Transverse colon (tissue), 4 donors: Measurements from ENCODE around the gene ONECUT1. TPM values are rescaled to one million over a fixed set of nuclear protein-coding genes. Genes with fewer than 3 reads are reported as not detected.

ENCODE experiments used
- DNase-seq: peaks from one replicate; pipeline ENCODE4 v3.0.0-alpha.2; 2019
- H3K27ac ChIP-seq, 4 donors: fragments of 200-600 bp; sonication (generic); 2 replicates each; pipeline ENCODE4 v1.5.1; 2016 to 2018; ENCODE audit warnings: inconsistent platforms in 4 of 4
- H3K27me3 ChIP-seq: fragments of 200-600 bp; sonication (generic); 2 replicates; pipeline ENCODE4 v1.5.1; 2017; ENCODE audit warnings: inconsistent platforms
- H3K36me3 ChIP-seq, 4 donors: fragments of 200-600 bp; sonication (generic); 2 replicates each; pipeline ENCODE4 v1.5.1; 2017 to 2019; ENCODE audit warnings: inconsistent platforms in 4 of 4
- H3K4me1 ChIP-seq, 4 donors: fragments of 200-600 bp; sonication (generic); 2 replicates each; pipeline ENCODE4 v1.5.1; 2017 to 2020; ENCODE audit warnings: inconsistent platforms in 4 of 4
- H3K4me3 ChIP-seq, 4 donors: fragments of 200-600 bp; sonication (generic); 1 replicate in 1 of 4; 2 replicates in 3 of 4; pipeline versions ENCODE4 v1.5.1 to v1.6.1; 2017 to 2019; ENCODE audit warnings: inconsistent platforms in 4 of 4
- H3K9me3 ChIP-seq, 2 donors: fragments of 200-600 bp; sonication (generic); 2 replicates each; pipeline ENCODE4 v1.5.1; 2017 to 2019; ENCODE audit warnings: inconsistent platforms in 2 of 2
- EP300 ChIP-seq: sonication (generic); formaldehyde crosslinking; IDR thresholded peaks from one replicate; pipeline ENCODE4 v1.6.1; 2017; ENCODE audit warnings: antibody characterized with exemption, low read depth
- POLR2A ChIP-seq: fragments of 450-650 bp; IDR thresholded peaks from one replicate; pipeline ENCODE4 v1.6.1; 2016; ENCODE audit warnings: antibody characterized with exemption, mild to moderate bottlenecking, moderate library complexity
- POLR2AphosphoS5 ChIP-seq, 3 donors: sonication (generic); formaldehyde crosslinking; IDR thresholded peaks; one replicate each; pipeline ENCODE4 v1.6.1; 2016; ENCODE audit warnings: antibody characterized with exemption in 3 of 3
- WGBS, 2 donors: methylation state at CpG; one replicate each; pipeline ENCODE4 v1.1.5; 2018; ENCODE audit warnings: low coverage in 1 of 2; 5-methylcytosine and 5-hydroxymethylcytosine counted together
- in situ Hi-C, 4 donors: fragments of 200-750 bp; cut with MboI; loops; one replicate each; pipeline versions ENCODE4 v1.15.0 to v1.15.1; 2017; ENCODE audit warnings: low sequenced_read_pairs in 3 of 4, low pct_ligation_motif_present in 1 of 4, low pct_unique_long_range_greater_than_20kb in 1 of 4
- intact Hi-C: fragments of 100-400 bp; cut with DNase I; formaldehyde crosslinking; loops from one replicate; pipeline ENCODE4 v1.15.1; 2023; ENCODE audit warnings: low total_unique reads
- total RNA-seq, 4 donors: library from RNA; depleted of rRNA; stranded (reverse); fragments of >200 nt; gene quantifications; one replicate each; pipeline ENCODE4 v1.1.0, GENCODE V29; 2016
- TF ChIP-seq, protein P1 (sequence below), 5 experiments: fragments of 200-600 bp in 3 of 5; fragments of 450-650 bp in 2 of 5; sonication (generic) in 3 of 5; IDR thresholded peaks; 1 replicate in 2 of 5; 2 replicates in 3 of 5; pipeline ENCODE4 v1.5.1; 2016 to 2017; ENCODE audit warnings: antibody characterized with exemption in 5 of 5, inconsistent platforms in 3 of 5, mild to moderate bottlenecking in 2 of 5, moderate library complexity in 1 of 5

Gene ONECUT1
- total RNA-seq, 4 donors from 2014 or later: 0.64 TPM; not detected in 3

GRCh38 chr15:52800828-52801747 lies 11.0 kb upstream of the ONECUT1 start:
- TF ChIP-seq, protein P1, sequence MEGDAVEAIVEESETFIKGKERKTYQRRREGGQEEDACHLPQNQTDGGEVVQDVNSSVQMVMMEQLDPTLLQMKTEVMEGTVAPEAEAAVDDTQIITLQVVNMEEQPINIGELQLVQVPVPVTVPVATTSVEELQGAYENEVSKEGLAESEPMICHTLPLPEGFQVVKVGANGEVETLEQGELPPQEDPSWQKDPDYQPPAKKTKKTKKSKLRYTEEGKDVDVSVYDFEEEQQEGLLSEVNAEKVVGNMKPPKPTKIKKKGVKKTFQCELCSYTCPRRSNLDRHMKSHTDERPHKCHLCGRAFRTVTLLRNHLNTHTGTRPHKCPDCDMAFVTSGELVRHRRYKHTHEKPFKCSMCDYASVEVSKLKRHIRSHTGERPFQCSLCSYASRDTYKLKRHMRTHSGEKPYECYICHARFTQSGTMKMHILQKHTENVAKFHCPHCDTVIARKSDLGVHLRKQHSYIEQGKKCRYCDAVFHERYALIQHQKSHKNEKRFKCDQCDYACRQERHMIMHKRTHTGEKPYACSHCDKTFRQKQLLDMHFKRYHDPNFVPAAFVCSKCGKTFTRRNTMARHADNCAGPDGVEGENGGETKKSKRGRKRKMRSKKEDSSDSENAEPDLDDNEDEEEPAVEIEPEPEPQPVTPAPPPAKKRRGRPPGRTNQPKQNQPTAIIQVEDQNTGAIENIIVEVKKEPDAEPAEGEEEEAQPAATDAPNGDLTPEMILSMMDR (IDR thresholded peaks at IDR 0.05): no peak
- no peak for TF ChIP-seq EP300
- TF ChIP-seq POLR2A: no peak
- no peak for TF ChIP-seq POLR2AphosphoS5 (IDR thresholded peaks at IDR 0.05)
- H3K4me1 ChIP-seq: peaks cover 16 to 40% (median 33%) of the 10 kb centered on the region in 4 donors
- in situ Hi-C loops (loop anchor here in 1 of 4 donors (25.0 kb wide), 1 partner anchor 411 kb away; no protein-coding TSS in a partner anchor), intact Hi-C loops (no loop called here)
- no peaks in the 10 kb centered on the region for H3K9me3 ChIP-seq
- H3K27me3 ChIP-seq: peaks cover 100% of the 10 kb centered on the region
- H3K27ac ChIP-seq: no peak overlapping the region
- 37 to 42% methylated on average over 12 to 44 of the region's 44 CpGs for WGBS, 2 donors
- no peak for DNase-seq
- no peak overlapping the region for H3K4me3 ChIP-seq
- no peaks in the 10 kb centered on the region for H3K36me3 ChIP-seq

DNA sequence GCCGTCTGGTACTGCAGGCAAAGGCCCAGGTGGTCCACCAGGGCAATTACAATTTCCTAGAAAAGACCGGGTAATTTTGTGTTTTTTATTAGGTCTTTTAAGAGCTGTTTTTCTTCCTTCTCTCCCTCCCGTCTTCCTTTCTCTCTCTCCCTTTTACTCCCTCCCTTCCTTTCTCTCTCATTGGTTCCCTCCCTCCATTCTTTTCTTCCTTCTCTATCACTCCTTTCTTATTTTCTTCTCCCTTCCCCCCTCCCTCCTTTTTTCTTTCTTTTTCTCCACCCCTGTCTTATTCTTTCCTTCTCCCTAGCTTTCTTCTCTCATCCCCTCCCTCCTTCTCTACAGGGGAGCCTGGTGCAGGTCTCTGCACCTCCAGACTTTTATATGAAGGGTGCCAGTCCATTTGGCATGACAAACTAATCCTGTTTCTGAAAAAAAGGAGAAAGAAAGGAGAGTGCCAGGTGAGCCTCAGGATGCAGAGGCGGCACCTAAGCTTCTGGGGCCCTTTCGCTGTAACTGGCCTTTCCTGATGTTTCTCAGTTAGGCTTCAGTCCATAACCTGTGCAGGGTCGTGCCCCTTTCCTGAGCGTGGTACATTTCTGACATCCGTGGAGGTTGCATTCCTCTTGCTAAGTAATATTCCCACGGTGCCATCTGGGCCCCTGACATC lies 9.1 kb upstream of the ONECUT1 start:
- intact Hi-C loops: no loop called here
- Histone ChIP-seq H3K4me1 (peaks cover 6 to 21% (median 15%) of the 10 kb centered on the region in 4 donors), H3K27me3 (peaks cover 100% of the 10 kb centered on the region), H3K4me3 (no peak overlapping the region), H3K27ac (no peak overlapping the region), H3K36me3 (no peaks in the 10 kb centered on the region), H3K9me3 (no peaks in the 10 kb centered on the region)
- DNase-seq: no peak
- TF ChIP-seq, protein P1 (IDR thresholded peaks at IDR 0.05): no peak
- TF ChIP-seq POLR2AphosphoS5 (IDR thresholded peaks at IDR 0.05) (no peak), EP300 (no peak), POLR2A (no peak)
- 35 to 39% methylated on average over 6 to 9 of the region's 9 CpGs for WGBS, 2 donors
- in situ Hi-C loops: loop anchor here in 1 of 4 donors (25.0 kb wide), 2 partner anchors 388 to 913 kb away; no protein-coding TSS in a partner anchor

DNA sequence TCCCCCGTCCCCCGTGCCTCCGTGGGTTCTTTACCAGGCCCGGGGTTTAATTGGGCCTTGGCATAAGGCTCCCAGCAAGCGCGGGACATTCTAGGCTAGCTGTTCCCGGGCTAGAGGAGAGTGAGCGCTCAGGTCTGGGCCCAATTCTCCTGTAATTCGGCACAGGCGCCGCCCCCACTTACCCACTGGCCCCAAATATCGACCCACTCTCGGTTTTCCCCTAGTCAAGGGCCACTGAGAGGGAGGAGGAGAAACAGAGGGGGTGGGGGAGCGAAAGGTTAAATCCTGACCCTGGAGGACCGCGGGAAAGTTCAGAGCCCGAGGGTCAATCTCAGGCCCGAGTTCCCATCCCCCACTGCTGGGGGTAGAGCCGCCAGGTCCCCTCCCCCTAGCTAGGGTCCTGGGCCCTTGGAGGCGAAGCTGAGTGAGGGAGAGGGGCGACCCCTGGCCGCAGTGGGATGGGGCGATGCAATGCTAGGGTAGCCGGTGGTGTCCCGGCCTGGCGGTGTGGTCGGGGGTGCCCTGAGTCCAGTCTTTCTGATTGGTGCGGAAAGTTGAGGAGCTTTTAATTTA lies 8.5 kb upstream of the ONECUT1 start:
- Histone ChIP-seq H3K4me1 (peaks cover 2 to 15% (median 8%) of the 10 kb centered on the region in 4 donors), H3K27me3 (peaks cover 100% of the 10 kb centered on the region), H3K36me3 (no peaks in the 10 kb centered on the region), H3K4me3 (no peak overlapping the region), H3K9me3 (no peaks in the 10 kb centered on the region), H3K27ac (no peak overlapping the region)
- TF ChIP-seq, protein P1 (IDR thresholded peaks at IDR 0.05): no peak
- no peak for TF ChIP-seq EP300
- no peak for TF ChIP-seq POLR2AphosphoS5 (IDR thresholded peaks at IDR 0.05)
- no peak for TF ChIP-seq POLR2A
- in situ Hi-C loops (loop anchor here in 1 of 4 donors (25.0 kb wide), 2 partner anchors 389 to 914 kb away; no protein-coding TSS in a partner anchor), intact Hi-C loops (no loop called here)
- DNase-seq: no peak
- WGBS, 2 donors: 21% methylated on average over 26 of the region's 28 CpGs; no CpG with 5 or more reads in 1 of the 2 donors
